H1 (cell line): ENCODE results near the gene CST5. TPM values are rescaled to one million over a fixed set of nuclear protein-coding genes. Genes with fewer than 3 reads are reported as not detected.

Source experiments
- CTCF ChIA-PET: fragments of 300-600 bp; sonication (Branson Sonifier 250); formaldehyde crosslinking; loops from one replicate; lab custom pipeline; 2021; ENCODE audit not compliant: partially characterized antibody; lab: Charles Lee
- POLR2A ChIA-PET: fragments of 300-600 bp; sonication (Branson Sonifier 250); formaldehyde crosslinking; loops from one replicate; lab custom pipeline; 2021; ENCODE audit warnings: inconsistent platforms; ENCODE audit not compliant: partially characterized antibody; lab: Charles Lee
- DNase-seq, 2 experiments: peaks; one replicate each; pipeline versions ENCODE4 v3.0.0 to v3.0.0-alpha.2; 2010 to 2022; ENCODE audit warnings: low spot score in 2 of 2, low read depth in 1 of 2, mixed read lengths in 1 of 2
- FAIRE-seq: peaks from 2 replicates; lab custom pipeline; 2011; peaks lifted over from hg19 to GRCh38; lab: Jason Lieb, UNC
- H2AFZ ChIP-seq: 2 replicates; pipeline ENCODE4 v1.8.1; 2012; ENCODE audit warnings: low read length, inconsistent platforms
- H2AK5ac ChIP-seq: 2 replicates; pipeline ENCODE4 v1.6.1; 2013; ENCODE audit warnings: low read depth, low read length
- H2BK120ac ChIP-seq: replicated peaks from 2 replicates; pipeline ENCODE3; 2013; ENCODE audit warnings: low read depth, low read length, inconsistent platforms
- H2BK12ac ChIP-seq: 2 replicates; pipeline ENCODE4 v1.6.1; 2013; ENCODE audit warnings: low read depth, low read length
- H2BK15ac ChIP-seq: 2 replicates; pipeline ENCODE4 v1.6.1; 2013; ENCODE audit warnings: low read length
- H2BK20ac ChIP-seq: 2 replicates; pipeline ENCODE4 v1.6.1; 2013; ENCODE audit warnings: low read length
- H2BK5ac ChIP-seq: 2 replicates; pipeline ENCODE4 v1.6.1; 2013; ENCODE audit warnings: low read depth, low read length
- H3K14ac ChIP-seq: 2 replicates; pipeline ENCODE4 v1.6.1; 2013; ENCODE audit warnings: inconsistent platforms; ENCODE audit not compliant: insufficient read length
- H3K18ac ChIP-seq: 2 replicates; pipeline ENCODE4 v1.6.1; 2013; ENCODE audit warnings: low read length; ENCODE audit errors: extremely low read depth
- H3K23ac ChIP-seq: 2 replicates; pipeline ENCODE4 v1.6.1; 2013; ENCODE audit warnings: inconsistent platforms; ENCODE audit not compliant: insufficient read length
- H3K23me2 ChIP-seq: 2 replicates; pipeline ENCODE4 v1.6.1; 2013; ENCODE audit warnings: low read depth, low read length
- H3K27ac ChIP-seq: 2 replicates; pipeline ENCODE4 v1.6.1; 2011; ENCODE audit warnings: low read depth, low read length, inconsistent platforms
- H3K27me3 ChIP-seq, 4 experiments: replicated peaks in 1 of 4; 1 replicate in 1 of 4; 2 replicates in 3 of 4; pipeline versions ENCODE4 v1.6.1 to v1.8.1; 2011 to 2013; ENCODE audit warnings: low read length in 3 of 4, mild to moderate bottlenecking in 3 of 4, inconsistent platforms in 2 of 4, mixed read lengths in 2 of 4, moderate library complexity in 1 of 4; ENCODE audit not compliant: control insufficient read depth in 3 of 4, insufficient read depth in 3 of 4; ENCODE audit errors: extremely low read depth in 1 of 4
- H3K36me3 ChIP-seq, 4 experiments: 2 replicates each; pipeline versions ENCODE4 v1.6.1 to v1.8.1; 2011 to 2013; ENCODE audit warnings: mild to moderate bottlenecking in 4 of 4, low read length in 3 of 4, moderate library complexity in 2 of 4, control low read depth in 1 of 4, inconsistent platforms in 1 of 4; ENCODE audit not compliant: insufficient read depth in 4 of 4, control insufficient read depth in 2 of 4
- H3K4ac ChIP-seq: replicated peaks from 2 replicates; pipeline ENCODE3; 2013; ENCODE audit warnings: low read length, low read depth, mixed read lengths, inconsistent platforms; ENCODE audit not compliant: insufficient read length
- H3K4me1 ChIP-seq, 4 experiments: replicated peaks in 1 of 4; 1 replicate in 1 of 4; 2 replicates in 3 of 4; pipeline versions ENCODE4 v1.6.1 to v1.8.1; 2011 to 2013; ENCODE audit warnings: low read length in 3 of 4, inconsistent platforms in 2 of 4, mixed read lengths in 1 of 4; ENCODE audit not compliant: insufficient read depth in 4 of 4, control insufficient read depth in 3 of 4
- H3K4me2 ChIP-seq, 2 experiments: 2 replicates each; pipeline versions ENCODE4 v1.6.1 to v1.8.1; 2011 to 2013; ENCODE audit warnings: low read depth in 2 of 2, low read length in 2 of 2, control low read depth in 1 of 2, inconsistent platforms in 1 of 2, mild to moderate bottlenecking in 1 of 2; ENCODE audit not compliant: insufficient read depth in 1 of 2
- H3K4me3 ChIP-seq, 4 experiments: fragments of 200-600, 300-600 bp in 1 of 4; sonication (generic), shearing (Covaris generic), sonication (Bioruptor Twin) in 1 of 4; 2 replicates each; pipeline versions ENCODE4 v1.5.1 to v1.8.1; 2011 to 2016; ENCODE audit warnings: low read length in 4 of 4, low read depth in 3 of 4, control low read depth in 2 of 4, inconsistent platforms in 2 of 4, mild to moderate bottlenecking in 2 of 4, mixed read lengths in 1 of 4, moderate library complexity in 1 of 4; ENCODE audit not compliant: insufficient read depth in 2 of 4; ENCODE audit errors: extremely low read depth in 1 of 4
- H3K56ac ChIP-seq: replicated peaks from 2 replicates; pipeline ENCODE3; 2013; ENCODE audit warnings: low read depth, mild to moderate bottlenecking, mixed read lengths, low read length, inconsistent platforms; ENCODE audit not compliant: insufficient read length
- H3K79me1 ChIP-seq: 2 replicates; pipeline ENCODE4 v1.6.1; 2013; ENCODE audit warnings: low read depth, low read length, control low read depth
- H3K79me2 ChIP-seq, 2 experiments: 2 replicates each; pipeline versions ENCODE4 v1.6.1 to v1.8.1; 2012 to 2013; ENCODE audit warnings: low read length in 2 of 2, mild to moderate bottlenecking in 2 of 2, inconsistent platforms in 1 of 2; ENCODE audit not compliant: insufficient read depth in 2 of 2, control insufficient read depth in 1 of 2
- H3K9ac ChIP-seq, 4 experiments: replicated peaks in 1 of 4; 1 replicate in 1 of 4; 2 replicates in 3 of 4; pipeline versions ENCODE4 v1.6.1 to v1.8.1; 2011 to 2013; ENCODE audit warnings: low read depth in 3 of 4, low read length in 3 of 4, control low read depth in 2 of 4, mild to moderate bottlenecking in 2 of 4, moderate library complexity in 2 of 4, inconsistent platforms in 1 of 4; ENCODE audit errors: extremely low read depth in 1 of 4
- H3K9me3 ChIP-seq, 2 experiments: 2 replicates each; pipeline versions ENCODE4 v1.6.1 to v1.8.1; 2012 to 2013; ENCODE audit warnings: mild to moderate bottlenecking in 2 of 2, moderate library complexity in 2 of 2, control low read depth in 1 of 2, inconsistent platforms in 1 of 2, low read depth in 1 of 2, low read length in 1 of 2, mixed read lengths in 1 of 2; ENCODE audit not compliant: insufficient read depth in 2 of 2
- H4K20me1 ChIP-seq, 2 experiments: replicated peaks in 1 of 2; 2 replicates each; pipeline versions ENCODE3 to v1.8.1; 2011 to 2013; ENCODE audit warnings: inconsistent platforms in 2 of 2, low read length in 2 of 2, mild to moderate bottlenecking in 1 of 2; ENCODE audit not compliant: insufficient read depth in 2 of 2, control insufficient read depth in 1 of 2
- H4K5ac ChIP-seq: 2 replicates; pipeline ENCODE4 v1.6.1; 2013; ENCODE audit warnings: low read length, low read depth, mixed read lengths, inconsistent platforms; ENCODE audit not compliant: insufficient read length
- H4K8ac ChIP-seq: 2 replicates; pipeline ENCODE4 v1.8.0; 2013; ENCODE audit warnings: mild to moderate bottlenecking, moderate library complexity, low read length, inconsistent platforms; ENCODE audit not compliant: insufficient read depth; ENCODE audit errors: extremely low read depth
- H4K91ac ChIP-seq: replicated peaks from 2 replicates; pipeline ENCODE3; 2013; ENCODE audit warnings: low read length, mixed read lengths, inconsistent platforms; ENCODE audit not compliant: insufficient read length
- ASH2L ChIP-seq: fragments of 200-600, 300-600 bp; sonication (generic); IDR thresholded peaks from one replicate; pipeline ENCODE4 v1.7.1; 2017; ENCODE audit warnings: low read length
- BRCA1 ChIP-seq: IDR thresholded peaks from 2 replicates; pipeline ENCODE4 v1.6.1; 2012; ENCODE audit warnings: low read depth, low read length, improper control_type of control experiment
- CHD1 ChIP-seq: IDR thresholded peaks from 2 replicates; pipeline ENCODE4 v1.6.1; 2012; ENCODE audit warnings: low read depth, low read length, improper control_type of control experiment
- HDAC2 ChIP-seq, 2 experiments: fragments of 300-600 bp in 1 of 2; sonication (generic) in 1 of 2; IDR thresholded peaks; 2 replicates each; pipeline ENCODE4 v1.6.1; 2011 to 2012; ENCODE audit warnings: low read depth in 2 of 2, low read length in 2 of 2, mild to moderate bottlenecking in 2 of 2, moderate library complexity in 2 of 2, borderline replicate concordance in 1 of 2, inconsistent platforms in 1 of 2
- PHF8 ChIP-seq: fragments of 200-600 bp; sonication (generic); conservative IDR thresholded peaks from 2 replicates; pipeline ENCODE4 v1.7.1; 2012; ENCODE audit warnings: low read depth, mild to moderate bottlenecking, inconsistent platforms, low read length, moderate library complexity
- POLR2A ChIP-seq, 2 experiments: IDR thresholded peaks; 1 replicate in 1 of 2; 2 replicates in 1 of 2; pipeline ENCODE4 v1.6.1; 2011; ENCODE audit warnings: low read depth in 2 of 2, low read length in 2 of 2, mild to moderate bottlenecking in 2 of 2; ENCODE audit errors: control extremely low read depth in 1 of 2
- RNF2 ChIP-seq: fragments of 200-900, 300-1000 bp; sonication (generic); IDR thresholded peaks from 2 replicates; pipeline ENCODE4 v1.7.1; 2016; ENCODE audit warnings: borderline replicate concordance, low read depth, mild to moderate bottlenecking, antibody characterized with exemption, low read length; ENCODE audit not compliant: poor library complexity, severe bottlenecking; ENCODE audit errors: missing control alignments
- SAP30 ChIP-seq: fragments of 300-600 bp; sonication (generic); IDR thresholded peaks from 2 replicates; pipeline ENCODE4 v1.7.1; 2012; ENCODE audit warnings: low read length, moderate library complexity, mild to moderate bottlenecking, inconsistent platforms; ENCODE audit not compliant: insufficient read depth, insufficient replicate concordance
- SIRT6 ChIP-seq: IDR thresholded peaks from one replicate; pipeline ENCODE4 v1.7.1; 2012; ENCODE audit warnings: low read length, inconsistent platforms
- SP1 ChIP-seq: IDR thresholded peaks from 2 replicates; pipeline ENCODE4 v1.6.1; 2011; ENCODE audit warnings: low read depth, low read length
- TAF1 ChIP-seq: IDR thresholded peaks from 2 replicates; pipeline ENCODE4 v1.6.1; 2011; ENCODE audit warnings: mild to moderate bottlenecking, low read depth, low read length
- TAF7 ChIP-seq: optimal IDR thresholded peaks from 2 replicates; pipeline ENCODE3; 2011; ENCODE audit warnings: low read depth, mild to moderate bottlenecking, inconsistent platforms, low read length, moderate library complexity, borderline replicate concordance
- WGBS, 2 experiments: shearing (Covaris generic) in 1 of 2; methylation state at CpG; one replicate each; pipeline versions ENCODE4 v1.1.6 to v1.1.7; 2013 to 2015; ENCODE audit warnings: low lambda C conversion rate in 2 of 2, mixed read lengths in 2 of 2, inconsistent platforms in 1 of 2, low coverage in 1 of 2, missing lambda C conversion rate in 1 of 2; ENCODE audit not compliant: insufficient replicate concordance in 2 of 2, insufficient coverage in 1 of 2, insufficient read length in 1 of 2; ENCODE audit errors: extremely low coverage in 1 of 2, missing lambda C conversion rate in 1 of 2; 5-methylcytosine and 5-hydroxymethylcytosine counted together
- polyA plus RNA-seq, 7 experiments: library from polyadenylated mRNA; depleted of rRNA in 3 of 7; stranded (reverse) in 5 of 7; unstranded in 2 of 7; fragments of >200 nt in 5 of 7; fragments of 200-250 nt in 2 of 7; gene quantifications; 1 replicate in 5 of 7; 2 replicates in 1 of 7; 4 replicates in 1 of 7; pipeline versions ENCODE4 v1.2.1 to v1.2.3, GENCODE V29; 2011 to 2013; ENCODE audit warnings: missing spikeins in 2 of 7, mixed read lengths in 2 of 7
- total RNA-seq: library from RNA; stranded (reverse); fragmentation: NEBNext Ultra II Directional; extraction: Animal tissue kit (Norgen Biotek cat#: 25700); gene quantifications from 2 replicates; pipeline ENCODE4 v1.2.1, GENCODE V29; 2021
- TF ChIP-seq, protein P1 (sequence below): IDR thresholded peaks from 2 replicates; pipeline ENCODE4 v1.6.1; 2012; ENCODE audit warnings: low read length, inconsistent platforms

The CST5 gene
- total and polyA plus RNA-seq, 2 of the 8 experiments (the other 6 are each of a cell fraction or from before 2014, with no cell fraction given): not detected

DNA sequence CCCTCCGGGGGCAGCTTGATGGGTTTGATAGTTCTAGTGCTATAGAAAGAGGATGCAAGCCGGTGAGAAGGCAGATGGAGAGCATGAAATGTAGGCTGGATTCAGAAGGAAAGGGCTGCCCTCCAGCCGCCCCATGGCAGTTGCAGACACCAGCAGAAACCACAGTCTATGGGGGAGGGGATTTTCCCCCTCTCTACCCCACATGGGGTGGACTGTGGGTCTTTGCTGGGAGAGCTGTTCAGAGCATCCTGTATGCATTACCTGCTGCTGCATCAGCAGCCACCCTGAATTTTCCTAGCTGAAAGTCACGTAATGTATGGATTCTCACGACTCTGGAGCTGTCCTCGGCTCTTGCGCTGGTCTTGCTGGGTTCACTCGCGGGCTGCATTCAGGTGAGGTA is 48.8 kb upstream of the CST5 start:
- no peak overlapping the region for H3K56ac ChIP-seq
- no peak overlapping the region for H3K4ac ChIP-seq
- no peak overlapping the region for H3K4me3 ChIP-seq
- no peak overlapping the region for H2BK120ac ChIP-seq
- H2AFZ ChIP-seq: 0 out of 2 replicates have a peak overlapping the region, but pooled peaks have one; percentile 8
- no peak overlapping the region for H2BK5ac ChIP-seq
- no peaks in the 10 kb centered on the region for H3K23me2 ChIP-seq
- H3K9me3 ChIP-seq: no peaks in the 10 kb centered on the region; a peak in 1 of 4 replicates
- H3K23ac ChIP-seq: no peak overlapping the region
- DNase-seq (no peak), FAIRE-seq (no peak)
- H2BK12ac ChIP-seq: no peak overlapping the region
- no peak overlapping the region for H3K14ac ChIP-seq
- no peak overlapping the region for H2BK15ac ChIP-seq
- ChIA-PET POLR2A (no interaction called here), CTCF (interaction anchor here (0.6 to 4.5 kb wide), 6 partner anchors 9 to 158 kb away, joined by 3 to 24 read pairs (median 3); no protein-coding TSS in a partner anchor)
- no peak overlapping the region for H3K4me2 ChIP-seq
- H4K5ac ChIP-seq: no peak overlapping the region
- H4K8ac ChIP-seq: no peak overlapping the region
- H2BK20ac ChIP-seq: no peak overlapping the region
- no peak overlapping the region for H2AK5ac ChIP-seq
- H3K27ac ChIP-seq: no peak overlapping the region
- H3K79me2 ChIP-seq: no peaks in the 10 kb centered on the region
- H3K4me1 ChIP-seq: peaks cover 0 to 4% (median 0%) of the 10 kb centered on the region in 4 experiments; a peak in 1 of 7 replicates
- 94% methylated on average over 9 of the region's 9 CpGs; no CpG with 5 or more reads in 1 of the 2 experiments for WGBS, 2 experiments
- H3K18ac ChIP-seq: no peak overlapping the region
- H3K36me3 ChIP-seq: no peaks in the 10 kb centered on the region
- H3K9ac ChIP-seq: no peak overlapping the region
- H4K20me1 ChIP-seq: no peaks in the 10 kb centered on the region
- no peak overlapping the region for H4K91ac ChIP-seq
- no peaks in the 10 kb centered on the region for H3K27me3 ChIP-seq
- no peaks in the 10 kb centered on the region for H3K79me1 ChIP-seq
- TF ChIP-seq HDAC2 (IDR thresholded peaks at IDR 0.05; ENCODE audit: borderline replicate concordance in 1 of 2, low read depth in 2 of 2, low read length in 2 of 2) (no peak), TAF7 (no peak), ASH2L (no peak), TAF1 (no peak), CHD1 (no peak), SIRT6 (no peak), BRCA1 (no peak), POLR2A (IDR thresholded peaks at IDR 0.05; ENCODE audit: control extremely low read depth in 1 of 2, low read depth in 2 of 2, low read length in 2 of 2) (no peak), RNF2 (no peak), SP1 (no peak), SAP30 (no peak), PHF8 (no peak)
- TF ChIP-seq, protein P1, sequence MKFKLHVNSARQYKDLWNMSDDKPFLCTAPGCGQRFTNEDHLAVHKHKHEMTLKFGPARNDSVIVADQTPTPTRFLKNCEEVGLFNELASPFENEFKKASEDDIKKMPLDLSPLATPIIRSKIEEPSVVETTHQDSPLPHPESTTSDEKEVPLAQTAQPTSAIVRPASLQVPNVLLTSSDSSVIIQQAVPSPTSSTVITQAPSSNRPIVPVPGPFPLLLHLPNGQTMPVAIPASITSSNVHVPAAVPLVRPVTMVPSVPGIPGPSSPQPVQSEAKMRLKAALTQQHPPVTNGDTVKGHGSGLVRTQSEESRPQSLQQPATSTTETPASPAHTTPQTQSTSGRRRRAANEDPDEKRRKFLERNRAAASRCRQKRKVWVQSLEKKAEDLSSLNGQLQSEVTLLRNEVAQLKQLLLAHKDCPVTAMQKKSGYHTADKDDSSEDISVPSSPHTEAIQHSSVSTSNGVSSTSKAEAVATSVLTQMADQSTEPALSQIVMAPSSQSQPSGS: no peak
